H1 (cell line): ENCODE results near the gene MAP2K1. TPM values are rescaled to one million over a fixed set of nuclear protein-coding genes. Genes with fewer than 3 reads are reported as not detected.

Experiments
- CTCF ChIA-PET: fragments of 300-600 bp; sonication (Branson Sonifier 250); formaldehyde crosslinking; loops from one replicate; lab custom pipeline; 2021; ENCODE audit not compliant: partially characterized antibody; lab: Charles Lee
- POLR2A ChIA-PET: fragments of 300-600 bp; sonication (Branson Sonifier 250); formaldehyde crosslinking; loops from one replicate; lab custom pipeline; 2021; ENCODE audit warnings: inconsistent platforms; ENCODE audit not compliant: partially characterized antibody; lab: Charles Lee
- DNase-seq, 2 experiments: peaks; one replicate each; pipeline versions ENCODE4 v3.0.0 to v3.0.0-alpha.2; 2010 to 2022; ENCODE audit warnings: low spot score in 2 of 2, low read depth in 1 of 2, mixed read lengths in 1 of 2
- FAIRE-seq: peaks from 2 replicates; lab custom pipeline; 2011; peaks lifted over from hg19 to GRCh38; lab: Jason Lieb, UNC
- H2AFZ ChIP-seq: 2 replicates; pipeline ENCODE4 v1.8.1; 2012; ENCODE audit warnings: low read length, inconsistent platforms
- H2AK5ac ChIP-seq: 2 replicates; pipeline ENCODE4 v1.6.1; 2013; ENCODE audit warnings: low read depth, low read length
- H2BK120ac ChIP-seq: replicated peaks from 2 replicates; pipeline ENCODE3; 2013; ENCODE audit warnings: low read depth, low read length, inconsistent platforms
- H2BK12ac ChIP-seq: 2 replicates; pipeline ENCODE4 v1.6.1; 2013; ENCODE audit warnings: low read depth, low read length
- H2BK15ac ChIP-seq: 2 replicates; pipeline ENCODE4 v1.6.1; 2013; ENCODE audit warnings: low read length
- H2BK20ac ChIP-seq: 2 replicates; pipeline ENCODE4 v1.6.1; 2013; ENCODE audit warnings: low read length
- H2BK5ac ChIP-seq: 2 replicates; pipeline ENCODE4 v1.6.1; 2013; ENCODE audit warnings: low read depth, low read length
- H3K14ac ChIP-seq: 2 replicates; pipeline ENCODE4 v1.6.1; 2013; ENCODE audit warnings: inconsistent platforms; ENCODE audit not compliant: insufficient read length
- H3K18ac ChIP-seq: 2 replicates; pipeline ENCODE4 v1.6.1; 2013; ENCODE audit warnings: low read length; ENCODE audit errors: extremely low read depth
- H3K23ac ChIP-seq: 2 replicates; pipeline ENCODE4 v1.6.1; 2013; ENCODE audit warnings: inconsistent platforms; ENCODE audit not compliant: insufficient read length
- H3K23me2 ChIP-seq: 2 replicates; pipeline ENCODE4 v1.6.1; 2013; ENCODE audit warnings: low read depth, low read length
- H3K27ac ChIP-seq: 2 replicates; pipeline ENCODE4 v1.6.1; 2011; ENCODE audit warnings: low read depth, low read length, inconsistent platforms
- H3K27me3 ChIP-seq, 4 experiments: replicated peaks in 1 of 4; 1 replicate in 1 of 4; 2 replicates in 3 of 4; pipeline versions ENCODE4 v1.6.1 to v1.8.1; 2011 to 2013; ENCODE audit warnings: low read length in 3 of 4, mild to moderate bottlenecking in 3 of 4, inconsistent platforms in 2 of 4, mixed read lengths in 2 of 4, moderate library complexity in 1 of 4; ENCODE audit not compliant: control insufficient read depth in 3 of 4, insufficient read depth in 3 of 4; ENCODE audit errors: extremely low read depth in 1 of 4
- H3K36me3 ChIP-seq, 4 experiments: 2 replicates each; pipeline versions ENCODE4 v1.6.1 to v1.8.1; 2011 to 2013; ENCODE audit warnings: mild to moderate bottlenecking in 4 of 4, low read length in 3 of 4, moderate library complexity in 2 of 4, control low read depth in 1 of 4, inconsistent platforms in 1 of 4; ENCODE audit not compliant: insufficient read depth in 4 of 4, control insufficient read depth in 2 of 4
- H3K4ac ChIP-seq: replicated peaks from 2 replicates; pipeline ENCODE3; 2013; ENCODE audit warnings: low read length, low read depth, mixed read lengths, inconsistent platforms; ENCODE audit not compliant: insufficient read length
- H3K4me1 ChIP-seq, 4 experiments: replicated peaks in 1 of 4; 1 replicate in 1 of 4; 2 replicates in 3 of 4; pipeline versions ENCODE4 v1.6.1 to v1.8.1; 2011 to 2013; ENCODE audit warnings: low read length in 3 of 4, inconsistent platforms in 2 of 4, mixed read lengths in 1 of 4; ENCODE audit not compliant: insufficient read depth in 4 of 4, control insufficient read depth in 3 of 4
- H3K4me2 ChIP-seq, 2 experiments: 2 replicates each; pipeline versions ENCODE4 v1.6.1 to v1.8.1; 2011 to 2013; ENCODE audit warnings: low read depth in 2 of 2, low read length in 2 of 2, control low read depth in 1 of 2, inconsistent platforms in 1 of 2, mild to moderate bottlenecking in 1 of 2; ENCODE audit not compliant: insufficient read depth in 1 of 2
- H3K4me3 ChIP-seq, 4 experiments: fragments of 200-600, 300-600 bp in 1 of 4; sonication (generic), shearing (Covaris generic), sonication (Bioruptor Twin) in 1 of 4; 2 replicates each; pipeline versions ENCODE4 v1.5.1 to v1.8.1; 2011 to 2016; ENCODE audit warnings: low read length in 4 of 4, low read depth in 3 of 4, control low read depth in 2 of 4, inconsistent platforms in 2 of 4, mild to moderate bottlenecking in 2 of 4, mixed read lengths in 1 of 4, moderate library complexity in 1 of 4; ENCODE audit not compliant: insufficient read depth in 2 of 4; ENCODE audit errors: extremely low read depth in 1 of 4
- H3K56ac ChIP-seq: replicated peaks from 2 replicates; pipeline ENCODE3; 2013; ENCODE audit warnings: low read depth, mild to moderate bottlenecking, mixed read lengths, low read length, inconsistent platforms; ENCODE audit not compliant: insufficient read length
- H3K79me1 ChIP-seq: 2 replicates; pipeline ENCODE4 v1.6.1; 2013; ENCODE audit warnings: low read depth, low read length, control low read depth
- H3K79me2 ChIP-seq, 2 experiments: 2 replicates each; pipeline versions ENCODE4 v1.6.1 to v1.8.1; 2012 to 2013; ENCODE audit warnings: low read length in 2 of 2, mild to moderate bottlenecking in 2 of 2, inconsistent platforms in 1 of 2; ENCODE audit not compliant: insufficient read depth in 2 of 2, control insufficient read depth in 1 of 2
- H3K9ac ChIP-seq, 4 experiments: replicated peaks in 1 of 4; 1 replicate in 1 of 4; 2 replicates in 3 of 4; pipeline versions ENCODE4 v1.6.1 to v1.8.1; 2011 to 2013; ENCODE audit warnings: low read depth in 3 of 4, low read length in 3 of 4, control low read depth in 2 of 4, mild to moderate bottlenecking in 2 of 4, moderate library complexity in 2 of 4, inconsistent platforms in 1 of 4; ENCODE audit errors: extremely low read depth in 1 of 4
- H3K9me3 ChIP-seq, 2 experiments: 2 replicates each; pipeline versions ENCODE4 v1.6.1 to v1.8.1; 2012 to 2013; ENCODE audit warnings: mild to moderate bottlenecking in 2 of 2, moderate library complexity in 2 of 2, control low read depth in 1 of 2, inconsistent platforms in 1 of 2, low read depth in 1 of 2, low read length in 1 of 2, mixed read lengths in 1 of 2; ENCODE audit not compliant: insufficient read depth in 2 of 2
- H4K20me1 ChIP-seq, 2 experiments: replicated peaks in 1 of 2; 2 replicates each; pipeline versions ENCODE3 to v1.8.1; 2011 to 2013; ENCODE audit warnings: inconsistent platforms in 2 of 2, low read length in 2 of 2, mild to moderate bottlenecking in 1 of 2; ENCODE audit not compliant: insufficient read depth in 2 of 2, control insufficient read depth in 1 of 2
- H4K5ac ChIP-seq: 2 replicates; pipeline ENCODE4 v1.6.1; 2013; ENCODE audit warnings: low read length, low read depth, mixed read lengths, inconsistent platforms; ENCODE audit not compliant: insufficient read length
- H4K8ac ChIP-seq: 2 replicates; pipeline ENCODE4 v1.8.0; 2013; ENCODE audit warnings: mild to moderate bottlenecking, moderate library complexity, low read length, inconsistent platforms; ENCODE audit not compliant: insufficient read depth; ENCODE audit errors: extremely low read depth
- H4K91ac ChIP-seq: replicated peaks from 2 replicates; pipeline ENCODE3; 2013; ENCODE audit warnings: low read length, mixed read lengths, inconsistent platforms; ENCODE audit not compliant: insufficient read length
- ATF2 ChIP-seq: IDR thresholded peaks from 2 replicates; pipeline ENCODE4 v1.6.1; 2012; ENCODE audit warnings: low read length, inconsistent platforms
- BACH1 ChIP-seq: IDR thresholded peaks from 2 replicates; pipeline ENCODE4 v1.6.1; 2012; ENCODE audit warnings: low read length, improper control_type of control experiment
- CHD1 ChIP-seq: IDR thresholded peaks from 2 replicates; pipeline ENCODE4 v1.6.1; 2012; ENCODE audit warnings: low read depth, low read length, improper control_type of control experiment
- E2F6 ChIP-seq: IDR thresholded peaks from 2 replicates; pipeline ENCODE4 v1.6.1; 2012; ENCODE audit warnings: inconsistent platforms
- POLR2AphosphoS5 ChIP-seq: IDR thresholded peaks from 2 replicates; pipeline ENCODE4 v1.6.1; 2011; ENCODE audit warnings: low read depth, low read length
- SIRT6 ChIP-seq: IDR thresholded peaks from one replicate; pipeline ENCODE4 v1.7.1; 2012; ENCODE audit warnings: low read length, inconsistent platforms
- SP2 ChIP-seq: IDR thresholded peaks from 2 replicates; pipeline ENCODE4 v1.6.1; 2012; ENCODE audit warnings: mild to moderate bottlenecking, low read length, inconsistent platforms
- SRF ChIP-seq: IDR thresholded peaks from 2 replicates; pipeline ENCODE4 v1.6.1; 2011; ENCODE audit warnings: mild to moderate bottlenecking, low read depth, low read length, moderate library complexity
- TCF12 ChIP-seq: IDR thresholded peaks from 2 replicates; pipeline ENCODE4 v1.6.1; 2011; ENCODE audit warnings: low read depth, mild to moderate bottlenecking, low read length
- TEAD4 ChIP-seq: IDR thresholded peaks from 2 replicates; pipeline ENCODE4 v1.6.1; 2012; ENCODE audit warnings: low read depth, low read length, inconsistent platforms, mixed read lengths
- USF2 ChIP-seq: IDR thresholded peaks from 2 replicates; pipeline ENCODE4 v1.6.1; 2011; ENCODE audit warnings: low read length, improper control_type of control experiment
- WGBS, 2 experiments: shearing (Covaris generic) in 1 of 2; methylation state at CpG; one replicate each; pipeline versions ENCODE4 v1.1.6 to v1.1.7; 2013 to 2015; ENCODE audit warnings: low lambda C conversion rate in 2 of 2, mixed read lengths in 2 of 2, inconsistent platforms in 1 of 2, low coverage in 1 of 2, missing lambda C conversion rate in 1 of 2; ENCODE audit not compliant: insufficient replicate concordance in 2 of 2, insufficient coverage in 1 of 2, insufficient read length in 1 of 2; ENCODE audit errors: extremely low coverage in 1 of 2, missing lambda C conversion rate in 1 of 2; 5-methylcytosine and 5-hydroxymethylcytosine counted together
- polyA plus RNA-seq, 7 experiments: library from polyadenylated mRNA; depleted of rRNA in 3 of 7; stranded (reverse) in 5 of 7; unstranded in 2 of 7; fragments of >200 nt in 5 of 7; fragments of 200-250 nt in 2 of 7; gene quantifications; 1 replicate in 5 of 7; 2 replicates in 1 of 7; 4 replicates in 1 of 7; pipeline versions ENCODE4 v1.2.1 to v1.2.3, GENCODE V29; 2011 to 2013; ENCODE audit warnings: missing spikeins in 2 of 7, mixed read lengths in 2 of 7
- total RNA-seq: library from RNA; stranded (reverse); fragmentation: NEBNext Ultra II Directional; extraction: Animal tissue kit (Norgen Biotek cat#: 25700); gene quantifications from 2 replicates; pipeline ENCODE4 v1.2.1, GENCODE V29; 2021

Gene MAP2K1
- total and polyA plus RNA-seq, 2 of the 8 experiments (the other 6 are each of a cell fraction or from before 2014, with no cell fraction given), result 54.7 to 78.2 TPM

- Histone ChIP-seq H3K27ac (peak overlapping the region; percentile 37; the same call in 1 of the 2 replicates), H4K5ac (no peak overlapping the region), H3K4me3 (no peak overlapping the region), H3K56ac (no peak overlapping the region), H3K14ac (no peak overlapping the region), H4K20me1 (peaks cover 0 to 3% of the 10 kb centered on the region in 2 experiments), H3K9ac (no peak overlapping the region), H2BK120ac (no peak overlapping the region), H4K91ac (peak overlapping the region; percentile 54), H2BK20ac (no peak overlapping the region), H3K27me3 (no peaks in the 10 kb centered on the region), H3K4me2 (no peak overlapping the region), H3K79me1 (peaks cover 3% of the 10 kb centered on the region; the same call in 1 of the 2 replicates), H3K4me1 (peaks cover 17 to 49% (median 36%) of the 10 kb centered on the region in 4 experiments), H2AK5ac (0 out of 2 replicates have a peak overlapping the region, but pooled peaks have one; percentile 79), H2BK15ac (0 out of 2 replicates have a peak overlapping the region, but pooled peaks have one; percentile 75), H3K79me2 (peaks cover 0 to 24% of the 10 kb centered on the region in 2 experiments; a peak in 1 of 4 replicates), H2BK12ac (peak overlapping the region; percentile 6; the same call in 1 of the 2 replicates), H3K4ac (no peak overlapping the region), H3K18ac (peak overlapping the region; percentile 17; the same call in 1 of the 2 replicates), H3K36me3 (peaks cover 0 to 5% (median under 1%) of the 10 kb centered on the region in 4 experiments; a peak in 2 of 8 replicates), H4K8ac (no peak overlapping the region), H2BK5ac (peak overlapping the region; percentile 71), H3K23ac (no peak overlapping the region), H3K9me3 (no peaks in the 10 kb centered on the region), H3K23me2 (no peaks in the 10 kb centered on the region), H2AFZ (no peak overlapping the region)
- DNase-seq (no peak), FAIRE-seq (no peak)
- ChIA-PET CTCF (interaction anchor here (0.6 to 1.0 kb wide), 4 partner anchors 16 to 665 kb away, joined by 3 read pairs; partner anchors contain the start of gene SNAPC5), POLR2A (interaction anchor here (0.9 to 2.9 kb wide), 5 partner anchors 8 to 24 kb away, joined by 3 to 9 read pairs (median 3); no protein-coding TSS in a partner anchor)
- WGBS, 2 experiments, result 81% methylated on average over 4 of the region's 4 CpGs; no CpG with 5 or more reads in 1 of the 2 experiments
- no peak for TF ChIP-seq E2F6
- TF ChIP-seq POLR2AphosphoS5, result no peak
- no peak for TF ChIP-seq BACH1
- no peak for TF ChIP-seq SRF
- TF ChIP-seq CHD1, result no peak
- no peak for TF ChIP-seq TCF12
- TF ChIP-seq SP2, result no peak
- no peak for TF ChIP-seq ATF2
- no peak for TF ChIP-seq USF2
- no peak for TF ChIP-seq TEAD4
- no peak for TF ChIP-seq SIRT6
Measured at GRCh38 chr15:66476535-66476934, 89.8 kb downstream of the MAP2K1 start.
